H7 (cell line): ENCODE results near the gene THRB. TPM values are rescaled to one million over a fixed set of nuclear protein-coding genes. Genes with fewer than 3 reads are reported as not detected.

Source experiments
- DNase-seq: peaks from one replicate; pipeline ENCODE4 v3.0.0; 2012
- H3K27me3 ChIP-seq: 2 replicates; pipeline ENCODE4 v1.6.0; 2011; ENCODE audit warnings: mild to moderate bottlenecking, low read length; ENCODE audit not compliant: control insufficient read depth, insufficient read depth
- H3K36me3 ChIP-seq: replicated peaks from 2 replicates; pipeline ENCODE4 v1.5.1; 2011; ENCODE audit warnings: low read length; ENCODE audit not compliant: control insufficient read depth, insufficient read depth
- H3K4me3 ChIP-seq: 2 replicates; pipeline ENCODE4 v1.5.1; 2011; ENCODE audit warnings: low read depth, mild to moderate bottlenecking, control low read depth, low read length, moderate library complexity; ENCODE audit not compliant: insufficient read depth
- total RNA-seq: library from RNA; depleted of rRNA; stranded (reverse); fragments of >200 nt; shearing (Covaris generic); gene quantifications from 2 replicates; pipeline ENCODE4 v1.2.3, GENCODE V29; 2014; rRNA removed

THRB gene
- total RNA-seq = 1.0 and 5.0 TPM in 2 replicates

- H3K27me3 ChIP-seq = peaks cover 33% of the 10 kb centered on the region
- peak; percentile 87 for DNase-seq
- H3K4me3 ChIP-seq = peak within 1 kb of the TSS; percentile 65
- no peaks in the 10 kb centered on the region for H3K36me3 ChIP-seq
Measured at GRCh38 chr3:24494618-24495325, at the start of gene THRB. Gene THRB (minus strand): TSS chr3:24494850.

- Histone ChIP-seq H3K36me3 (no peaks in the 10 kb centered on the region), H3K4me3 (no peak overlapping the region), H3K27me3 (no peaks in the 10 kb centered on the region)
- DNase-seq = no peak
Measured at GRCh38 chr3:24541935-24542334, 47.3 kb upstream of the THRB start.

GRCh38 chr3:24540821-24541220 is 46.2 kb upstream of the THRB start:
- DNase-seq = no peak
- H3K4me3 ChIP-seq = no peak overlapping the region
- H3K36me3 ChIP-seq = no peaks in the 10 kb centered on the region
- H3K27me3 ChIP-seq = no peaks in the 10 kb centered on the region

GRCh38 chr3:24539699-24540098 is 45.0 kb upstream of the THRB start:
- H3K36me3 ChIP-seq = no peaks in the 10 kb centered on the region
- H3K4me3 ChIP-seq = no peak overlapping the region
- DNase-seq = no peak
- no peaks in the 10 kb centered on the region for H3K27me3 ChIP-seq

- Histone ChIP-seq H3K27me3 (no peaks in the 10 kb centered on the region), H3K36me3 (no peaks in the 10 kb centered on the region), H3K4me3 (no peak overlapping the region)
- no peak for DNase-seq
Measured at GRCh38 chr3:24538891-24539290, 44.2 kb upstream of the THRB start.

- no peak overlapping the region for H3K4me3 ChIP-seq
- DNase-seq = no peak
Measured at GRCh38 chr3:24533561-24534193, 39.0 kb upstream of the THRB start.

GRCh38 chr3:24530471-24530870 is 35.8 kb upstream of the THRB start:
- Histone ChIP-seq H3K27me3 (no peaks in the 10 kb centered on the region), H3K36me3 (no peaks in the 10 kb centered on the region), H3K4me3 (no peak overlapping the region)
- DNase-seq = no peak

More at GRCh38 chr3:24533561-24534193, 39.0 kb upstream of the THRB start:
- Histone ChIP-seq H3K27me3 (no peaks in the 10 kb centered on the region), H3K36me3 (no peaks in the 10 kb centered on the region)

- Histone ChIP-seq H3K4me3 (no peak overlapping the region), H3K36me3 (no peaks in the 10 kb centered on the region), H3K27me3 (no peaks in the 10 kb centered on the region)
- no peak for DNase-seq
Measured at GRCh38 chr3:24529210-24529609, 34.6 kb upstream of the THRB start.

- DNase-seq = no peak
- peaks cover 18% of the 10 kb centered on the region for H3K27me3 ChIP-seq
- H3K36me3 ChIP-seq = no peaks in the 10 kb centered on the region
- H3K4me3 ChIP-seq = no peak overlapping the region
Measured at GRCh38 chr3:24526640-24527212, 32.1 kb upstream of the THRB start.

GRCh38 chr3:24525557-24525956 is 30.9 kb upstream of the THRB start:
- DNase-seq = no peak
- Histone ChIP-seq H3K36me3 (no peaks in the 10 kb centered on the region), H3K27me3 (peaks cover 29% of the 10 kb centered on the region), H3K4me3 (no peak overlapping the region)

GRCh38 chr3:24525022-24525421 is 30.4 kb upstream of the THRB start:
- no peaks in the 10 kb centered on the region for H3K36me3 ChIP-seq
- H3K27me3 ChIP-seq = peaks cover 34% of the 10 kb centered on the region
- H3K4me3 ChIP-seq = no peak overlapping the region
- no peak for DNase-seq

GRCh38 chr3:24523988-24524727 is 29.5 kb upstream of the THRB start:
- Histone ChIP-seq H3K36me3 (no peaks in the 10 kb centered on the region), H3K4me3 (no peak overlapping the region), H3K27me3 (peaks cover 43% of the 10 kb centered on the region)
- no peak for DNase-seq

GRCh38 chr3:24523215-24523614 is 28.6 kb upstream of the THRB start:
- Histone ChIP-seq H3K4me3 (no peak overlapping the region), H3K36me3 (no peaks in the 10 kb centered on the region), H3K27me3 (peaks cover 52% of the 10 kb centered on the region)
- DNase-seq = no peak

- peaks cover 53% of the 10 kb centered on the region for H3K27me3 ChIP-seq
- H3K4me3 ChIP-seq = peak overlapping the region; percentile 65
- no peaks in the 10 kb centered on the region for H3K36me3 ChIP-seq
- peak; percentile 45 for DNase-seq
Measured at GRCh38 chr3:24522146-24522579, 27.5 kb upstream of the THRB start.
